HG03342 (cell line): ENCODE measurements around the gene OCLN.
"Not testable (repeated sequence)": the region's sequence is repeated elsewhere in the genome, so short reads cannot be mapped to it uniquely, and the experiment has no call there.

Experiments used
- ATAC-seq: cut with Tn5 transposase; IDR thresholded peaks from one replicate; pipeline ENCODE4 v1.9.1; 2021; ENCODE audit warnings: mild to moderate bottlenecking, moderate library complexity; ENCODE audit not compliant: unreplicated experiment

OCLN gene

DNA sequence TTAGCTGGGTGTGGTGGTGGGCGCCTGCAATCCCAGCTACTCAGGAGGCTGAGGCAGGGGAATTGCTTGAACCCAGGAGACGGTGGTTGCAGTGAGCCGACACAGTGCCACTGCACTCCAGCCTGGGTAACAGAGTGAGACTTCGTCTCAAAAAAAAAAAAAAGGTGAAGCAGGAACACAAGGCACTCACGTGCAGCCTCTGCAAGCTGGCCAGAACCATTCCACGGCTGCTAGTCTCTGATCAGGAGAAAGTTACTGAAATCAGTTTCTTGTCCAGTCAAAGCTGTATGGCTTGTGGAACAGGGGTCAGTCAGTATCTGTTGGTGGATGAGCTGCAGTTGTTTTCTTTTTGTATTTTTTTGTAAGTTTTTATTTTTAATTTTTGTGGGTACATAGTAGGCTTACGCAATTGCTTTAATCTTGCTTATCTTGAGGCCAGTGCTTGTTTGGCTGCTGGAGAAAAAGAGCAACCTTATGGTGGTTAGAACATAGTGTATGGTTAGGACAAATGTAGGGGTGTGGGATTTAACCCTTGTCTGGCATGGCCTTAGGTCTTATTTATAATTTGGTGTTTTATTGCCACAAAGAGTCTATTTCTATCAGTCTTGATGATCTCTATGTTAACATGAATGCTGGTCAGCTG, 34.7 kb downstream of the OCLN start:
- ATAC-seq = no peak

DNA sequence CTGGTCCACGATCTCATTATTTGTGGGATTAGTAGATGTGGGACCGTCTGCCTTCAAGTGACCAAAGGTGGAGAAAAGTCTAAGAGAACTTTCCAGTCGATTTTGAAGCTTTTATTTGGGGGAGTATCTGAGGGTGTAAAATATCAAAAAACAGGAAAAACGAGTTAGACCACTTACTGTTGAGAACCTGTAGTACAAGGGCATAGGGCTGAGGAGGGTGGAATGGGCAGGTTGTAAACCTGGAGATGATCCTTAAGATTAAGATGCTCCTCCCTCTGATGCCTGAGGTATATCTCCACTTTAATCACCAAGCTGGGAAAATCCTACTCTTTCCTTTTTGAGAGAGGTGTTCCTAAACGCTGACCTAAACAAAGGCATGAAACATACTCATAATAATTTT, 35.4 kb downstream of the OCLN start:
- no peak for ATAC-seq

DNA sequence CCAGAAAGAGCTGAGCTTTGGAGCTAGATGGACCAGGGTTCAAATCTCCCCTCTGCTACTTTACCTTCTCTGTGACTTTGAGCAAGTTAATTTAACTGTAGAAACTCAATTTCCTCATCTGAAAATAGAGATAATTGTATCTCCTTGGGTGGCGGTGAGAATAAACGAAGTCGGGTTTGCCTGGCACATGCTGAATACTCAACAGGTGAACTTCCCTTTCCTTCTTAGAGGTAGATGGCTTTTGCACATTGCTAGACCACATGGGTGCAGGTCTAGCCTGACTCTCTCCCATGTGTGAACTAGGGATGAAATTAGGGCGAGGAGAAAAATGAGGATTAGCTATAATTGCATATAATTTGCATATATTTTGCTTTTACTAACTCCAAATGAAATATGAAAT, 36.0 kb downstream of the OCLN start:
- no peak for ATAC-seq

DNA sequence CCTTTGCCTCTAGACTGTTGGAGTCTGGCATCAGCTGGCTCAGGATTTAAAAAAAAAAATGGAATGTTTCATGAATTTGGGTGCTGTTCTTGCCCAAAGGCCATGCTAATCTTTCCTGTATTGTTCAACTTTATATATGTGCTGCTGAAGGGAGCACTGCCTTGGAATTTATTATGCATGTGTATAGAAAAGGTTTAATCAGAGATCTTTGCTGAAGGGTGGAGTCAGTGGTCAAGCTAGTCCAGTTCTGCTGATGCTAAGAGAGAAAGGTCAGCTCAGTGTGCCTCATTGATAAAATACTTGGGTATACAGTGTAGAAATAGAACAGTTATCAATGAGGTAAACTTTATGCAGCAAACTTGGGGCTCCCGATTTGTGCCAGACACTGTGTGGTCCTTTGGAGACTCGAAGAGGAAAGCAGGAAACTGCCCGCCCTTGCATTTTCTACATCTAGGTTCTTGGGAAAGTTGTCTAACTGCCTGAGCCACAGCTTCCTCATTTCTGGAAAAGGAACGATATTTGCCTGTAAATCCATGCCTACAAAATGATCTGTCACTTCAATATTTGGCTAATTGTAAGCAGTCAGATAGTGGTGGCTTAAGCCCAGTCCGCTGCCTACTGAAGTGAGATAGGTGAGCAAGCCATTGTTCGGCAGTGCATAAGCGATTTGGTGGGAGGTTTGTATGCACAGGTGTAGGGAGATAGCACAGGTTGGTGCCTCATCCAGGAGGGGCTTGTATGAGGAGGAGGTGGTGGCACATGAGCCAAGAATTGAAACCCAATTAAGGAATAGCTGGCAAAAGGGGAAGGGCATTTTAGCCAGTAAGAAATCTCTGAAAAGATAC, 38.2 kb downstream of the OCLN start:
- ATAC-seq = no peak

DNA sequence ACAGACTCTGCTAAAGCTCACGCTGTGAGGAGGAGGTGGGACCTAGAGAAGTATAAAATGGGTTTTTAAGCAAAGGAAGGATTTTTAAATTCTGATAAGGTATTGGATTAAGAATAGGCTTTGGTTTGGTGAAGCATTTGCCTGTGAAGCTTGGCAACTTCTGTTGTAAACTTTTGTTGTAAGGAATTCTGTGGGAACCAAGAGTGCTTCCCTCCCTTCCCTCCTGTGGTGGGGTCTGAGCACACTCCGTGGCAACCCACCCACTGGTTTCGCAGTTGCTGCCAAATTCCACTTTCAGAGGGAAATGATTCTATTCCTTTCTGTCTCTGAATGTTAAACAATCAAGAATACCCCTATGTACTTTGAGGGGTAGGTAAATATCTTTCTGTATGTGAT, 38.8 kb downstream of the OCLN start:
- ATAC-seq = no peak

DNA sequence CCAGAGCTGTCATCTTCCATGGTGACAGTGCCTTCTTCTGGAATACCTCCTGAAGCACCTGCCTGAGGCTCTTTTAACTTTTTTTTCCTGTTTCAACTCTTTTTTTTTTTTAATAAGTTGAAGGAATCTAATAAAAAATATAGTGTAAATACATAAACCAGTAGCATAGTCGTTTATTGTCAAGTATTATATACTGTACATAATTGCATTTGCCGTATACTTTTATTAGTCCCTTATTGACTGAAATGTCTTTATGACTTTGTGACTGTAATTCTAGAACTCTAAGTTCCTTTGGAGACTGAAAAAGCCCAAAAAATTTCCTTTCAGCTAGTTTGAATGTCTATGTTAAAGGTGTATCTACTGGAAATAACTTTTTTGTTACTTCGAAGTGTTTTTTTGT, 45.3 kb downstream of the OCLN start:
- not testable (repeated sequence) for ATAC-seq

DNA sequence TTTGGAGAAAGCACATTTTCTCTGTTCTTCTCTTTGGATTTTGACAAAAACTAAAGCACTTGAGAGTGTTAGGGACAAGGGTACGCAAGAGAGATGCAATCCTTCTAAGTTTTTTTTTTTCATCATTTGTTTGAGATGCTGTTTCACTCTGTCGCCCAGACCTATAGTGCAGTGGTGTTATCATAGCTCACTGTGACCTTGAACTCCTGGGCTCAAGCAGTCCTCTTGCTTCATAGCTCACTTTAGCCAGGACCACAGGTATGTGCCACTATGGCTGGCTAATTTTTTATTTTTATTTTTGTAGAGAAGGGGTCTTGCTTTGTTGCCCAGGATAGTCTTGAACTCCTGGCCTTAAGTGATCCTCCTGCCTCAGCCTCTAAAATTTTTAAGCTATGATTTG, 46.1 kb downstream of the OCLN start:
- ATAC-seq = not testable (repeated sequence)

DNA sequence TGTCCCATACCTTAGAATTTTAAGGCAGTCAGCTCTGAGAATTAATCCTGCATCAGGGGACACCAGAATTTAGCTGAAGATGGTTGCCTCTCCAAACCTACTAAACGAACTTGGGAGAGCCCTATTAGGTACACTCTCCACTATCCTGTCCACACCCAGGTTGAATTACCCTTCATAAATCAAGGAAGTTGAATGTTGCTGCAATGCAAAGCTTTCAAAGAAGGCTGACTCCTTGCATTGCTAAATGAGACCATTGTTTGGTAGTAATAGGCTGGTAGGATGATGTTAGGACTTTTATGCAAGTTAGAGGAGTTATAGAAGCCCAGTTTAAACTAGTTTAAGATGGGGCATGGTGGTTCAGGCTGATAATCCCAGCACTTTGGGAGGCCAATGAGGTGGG, 48.8 kb downstream of the OCLN start:
- not testable (repeated sequence) for ATAC-seq

DNA sequence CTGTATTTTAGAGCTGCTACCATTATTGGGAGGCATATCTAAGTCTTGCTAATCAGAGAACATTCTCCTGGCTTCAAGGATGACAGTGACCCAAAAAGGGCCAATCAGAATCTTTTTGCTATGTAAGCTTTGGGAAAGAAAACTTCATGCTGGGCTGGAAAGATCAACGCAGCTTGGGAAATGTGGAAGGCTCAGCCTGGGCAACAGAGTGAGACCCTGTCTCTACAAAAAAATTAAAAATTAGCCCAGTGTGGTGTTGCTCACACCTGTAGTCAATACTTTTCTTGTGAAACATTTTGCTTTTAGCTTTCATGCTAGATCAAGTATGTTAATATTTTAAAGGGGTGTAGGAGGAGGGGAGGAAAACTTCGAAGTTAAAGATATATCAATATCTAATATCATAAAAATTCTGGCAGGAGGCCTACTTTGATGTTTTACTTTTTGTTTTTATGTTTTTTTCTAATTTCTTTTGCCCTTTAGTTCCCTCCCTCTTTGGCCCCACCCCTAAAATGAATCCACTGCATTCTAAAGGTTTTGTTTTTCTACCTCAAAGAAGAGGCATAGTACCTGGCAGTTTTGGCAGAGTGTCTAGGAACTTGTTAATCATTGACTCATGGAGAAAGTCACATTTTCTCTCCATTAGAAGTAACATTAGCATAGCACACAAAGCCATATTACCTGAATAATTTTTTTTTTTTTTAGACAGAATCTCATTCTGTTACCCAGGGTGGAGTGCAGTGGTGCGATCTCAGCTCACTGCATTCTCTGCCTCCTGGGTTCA, 50.4 kb downstream of the OCLN start:
- ATAC-seq = not testable (repeated sequence)

DNA sequence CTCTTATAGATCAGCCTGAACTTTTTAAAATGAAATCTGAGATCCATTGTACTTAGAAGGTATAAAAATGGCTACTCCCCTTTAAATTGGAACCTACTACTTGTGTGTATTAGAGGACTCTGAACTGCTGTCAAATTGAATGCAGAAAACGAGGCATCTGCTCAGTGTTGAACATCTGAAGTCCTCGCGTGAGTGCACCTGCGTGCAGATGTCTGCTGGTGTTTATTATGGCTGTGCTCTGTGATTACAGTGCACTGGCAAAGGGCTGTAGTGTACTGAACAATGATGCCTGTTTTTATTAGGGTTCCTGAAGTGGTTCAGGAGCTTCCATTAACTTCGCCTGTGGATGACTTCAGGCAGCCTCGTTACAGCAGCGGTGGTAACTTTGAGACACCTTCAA, 52.0 kb downstream of the OCLN start:
- not testable (repeated sequence) for ATAC-seq

DNA sequence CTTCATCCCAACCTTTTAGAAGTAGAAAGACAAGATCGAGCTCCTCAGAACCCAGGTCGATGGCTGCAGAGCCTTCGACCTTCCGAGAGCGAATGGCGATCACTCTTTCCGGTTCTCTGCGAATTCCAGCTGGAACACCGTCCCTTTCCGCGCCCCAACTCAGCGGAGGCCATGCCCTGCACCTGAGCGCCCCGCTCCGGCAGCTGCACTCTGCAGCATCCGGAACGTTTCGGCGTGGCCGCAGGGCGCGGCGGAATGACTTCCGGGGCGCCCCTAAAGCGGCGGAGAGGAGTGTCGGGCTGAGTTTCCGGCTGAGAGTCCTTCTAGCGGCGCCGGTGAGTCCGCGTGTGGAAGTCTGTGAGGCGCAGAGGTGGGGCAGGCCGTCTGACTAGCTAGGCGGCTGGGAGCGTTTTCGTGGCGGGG, 67.3 kb downstream of the OCLN start, which contains the start of gene GTF2H2C:
Gene GTF2H2C (plus strand): TSS at position 284 of the 423 bp plus-strand sequence. CDS start 4,942 bp downstream, outside the sequence.
- peak; percentile 98 for ATAC-seq

DNA sequence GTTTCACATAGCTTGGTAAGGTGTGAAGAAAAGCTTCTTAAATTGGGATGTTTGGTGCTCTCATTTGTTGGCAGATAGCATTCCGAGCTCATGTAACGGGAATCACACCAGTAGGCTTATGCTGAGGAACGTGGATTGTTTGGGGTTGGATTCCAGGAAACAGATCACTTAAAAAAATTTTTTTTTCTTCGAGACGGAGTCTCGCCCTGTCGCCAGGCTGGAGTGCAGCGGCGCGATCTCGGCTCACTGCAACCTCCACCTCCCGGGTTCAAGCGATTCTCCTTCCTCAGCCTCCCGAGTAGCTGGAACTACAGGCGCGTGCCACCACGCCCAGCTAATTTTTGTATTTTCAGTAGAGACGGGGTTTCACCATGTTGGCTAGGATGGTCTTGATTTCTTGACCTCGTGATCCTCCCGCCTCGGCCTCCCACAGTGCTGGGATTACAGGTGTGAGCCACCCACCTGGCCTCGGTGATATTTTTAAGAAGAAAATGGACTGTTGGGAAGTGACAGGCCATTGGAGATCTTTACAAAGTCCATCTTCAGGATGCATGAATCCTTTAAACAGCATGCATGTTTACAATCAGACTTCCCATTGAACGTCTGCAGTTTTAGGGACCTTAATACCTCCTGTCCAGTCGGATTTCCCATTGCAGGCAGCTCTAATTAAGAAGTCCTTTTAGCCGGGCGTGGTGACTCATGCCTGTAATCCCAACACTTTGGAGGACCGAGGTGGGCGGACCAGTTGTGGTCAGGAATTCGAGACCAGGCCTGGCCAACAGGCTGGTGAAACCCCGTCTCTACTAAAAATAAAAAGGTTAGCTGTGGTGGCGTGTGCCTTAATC, 68.2 kb downstream of the OCLN start:
- ATAC-seq = not testable (repeated sequence)

DNA sequence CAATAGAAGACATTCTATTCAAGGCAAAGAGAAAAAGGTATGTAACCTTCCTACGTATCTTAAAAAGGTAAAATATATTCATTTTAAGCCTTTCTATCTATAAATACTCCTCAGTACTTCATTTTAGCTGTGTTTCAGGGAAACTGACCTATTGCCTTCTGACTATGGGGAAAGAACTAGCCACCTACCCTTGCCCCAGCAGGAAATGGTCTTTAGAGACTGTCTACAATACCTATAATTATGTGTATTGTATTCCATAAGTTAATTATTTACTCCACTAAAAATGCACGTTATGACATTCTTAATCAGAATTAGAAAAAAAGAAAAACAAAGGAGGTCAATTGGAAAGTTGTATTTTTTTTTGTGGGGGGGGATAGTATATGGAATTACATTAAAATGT, 73.6 kb downstream of the OCLN start:
- not testable (repeated sequence) for ATAC-seq

DNA sequence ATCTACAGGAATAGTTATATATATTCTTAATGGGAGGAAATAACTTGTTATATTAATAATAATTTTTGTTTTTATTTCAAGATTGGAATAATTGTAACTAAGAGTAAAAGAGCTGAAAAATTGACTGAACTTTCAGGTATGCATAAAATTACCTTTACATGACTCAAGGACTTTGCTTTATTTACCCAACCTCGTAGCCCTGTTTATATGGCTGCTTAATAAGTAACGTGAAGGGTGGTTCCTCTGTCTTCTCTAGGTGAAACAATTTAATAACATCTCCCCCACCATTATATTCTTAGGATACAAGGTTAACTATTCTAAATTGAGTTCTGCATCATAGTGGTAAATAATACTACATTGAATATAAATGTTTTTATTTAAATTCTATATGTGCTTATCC, 75.5 kb downstream of the OCLN start:
- ATAC-seq = not testable (repeated sequence)

DNA sequence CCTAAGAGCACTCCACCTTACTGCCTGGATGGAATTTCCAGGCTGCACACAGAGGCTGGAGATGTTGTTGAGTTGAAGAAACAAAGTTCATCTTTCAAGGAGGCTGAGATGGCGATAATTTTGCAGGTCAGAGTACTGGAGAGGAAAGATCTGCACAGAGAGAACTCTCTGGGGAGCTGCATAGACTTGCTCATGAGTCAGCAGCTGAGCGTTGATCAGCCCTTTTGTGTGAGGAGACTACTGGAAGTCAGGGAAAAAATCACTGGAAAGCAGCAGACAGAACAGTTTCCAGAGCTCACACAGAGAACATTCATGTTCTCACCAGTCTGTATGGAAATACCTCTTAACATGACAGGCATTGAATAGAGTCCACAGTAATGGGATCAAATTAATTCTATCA, 90.8 kb downstream of the OCLN start:
- ATAC-seq = not testable (repeated sequence)

DNA sequence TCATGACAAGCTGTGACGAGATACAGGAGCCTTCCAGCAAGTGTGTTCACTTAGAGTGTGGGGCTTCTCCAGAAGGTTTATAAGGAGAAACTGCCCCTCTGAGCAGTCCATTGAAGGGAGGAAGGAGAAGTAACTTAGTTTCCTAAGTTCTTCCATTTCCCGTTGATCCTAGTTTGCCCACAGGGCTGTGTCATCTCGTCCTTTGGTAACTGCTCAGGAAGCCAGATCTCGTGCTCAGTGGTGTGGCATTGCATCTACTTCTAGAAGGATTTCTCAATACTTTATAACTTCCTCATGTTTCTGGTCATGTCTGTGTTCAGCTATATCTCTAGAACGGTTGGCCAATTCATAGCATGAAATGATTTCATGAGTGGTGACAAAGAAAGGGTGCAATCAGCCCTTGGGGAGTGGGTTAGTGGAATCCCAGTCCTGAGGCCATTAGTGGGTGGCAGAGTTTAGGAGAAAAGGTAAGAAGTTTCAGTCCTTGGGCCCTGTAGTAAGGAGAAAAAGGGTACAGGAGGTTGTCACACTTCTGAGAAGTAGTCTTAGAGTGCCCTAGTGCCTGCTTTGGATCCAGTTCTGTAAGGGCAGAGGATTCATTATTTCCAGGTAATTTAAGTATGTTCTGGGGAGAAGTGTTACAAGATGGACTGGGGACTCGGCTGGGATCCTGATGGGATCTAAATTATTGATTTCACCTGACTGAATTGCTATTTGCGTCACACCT, 103.7 kb downstream of the OCLN start:
- ATAC-seq = not testable (repeated sequence)

DNA sequence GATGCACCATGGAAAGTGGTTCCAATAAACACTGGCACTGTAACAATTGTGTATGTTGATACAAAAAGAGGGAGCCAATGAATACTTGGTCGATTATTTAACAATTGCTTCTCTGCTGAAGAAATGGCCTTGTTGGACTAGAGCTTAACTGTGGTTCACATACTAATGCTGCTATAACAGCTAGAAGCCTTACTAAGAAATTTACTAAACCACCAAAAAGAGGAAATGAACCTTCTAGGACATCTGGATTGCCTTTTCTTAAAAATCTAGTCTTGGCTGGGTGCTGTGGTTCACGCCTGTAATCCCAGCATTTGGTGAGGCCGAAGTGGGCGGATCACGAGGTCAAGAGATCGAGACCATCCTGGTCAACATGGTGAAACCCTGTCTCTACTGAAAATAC, 109.4 kb downstream of the OCLN start:
- ATAC-seq = peak; percentile 85

DNA sequence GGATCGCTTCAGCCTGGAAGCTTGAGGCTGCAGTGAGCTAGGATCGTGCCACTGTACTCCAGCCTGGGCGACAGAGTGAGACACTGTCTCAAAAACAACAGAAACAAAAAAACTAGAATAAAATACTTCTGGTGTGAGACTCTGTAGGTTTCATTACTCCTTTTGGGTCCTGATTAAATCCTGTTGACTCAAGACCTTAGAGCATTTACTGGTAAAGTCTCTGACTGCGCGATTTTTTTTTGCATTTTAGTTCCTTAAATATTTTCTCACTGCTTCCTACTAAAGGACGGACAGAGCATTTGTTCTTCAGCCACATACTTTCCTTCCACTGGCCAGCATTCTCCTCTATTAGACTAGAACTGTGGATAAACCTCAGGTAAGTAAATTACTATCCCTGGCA, 114.2 kb downstream of the OCLN start:
- not testable (repeated sequence) for ATAC-seq
